Measurements from ENCODE around the gene WDR18.
"Not testable (repeated sequence)": the region's sequence is repeated elsewhere in the genome, so short reads cannot be mapped to it uniquely, and the experiment has no call there.

The WDR18 gene

DNA sequence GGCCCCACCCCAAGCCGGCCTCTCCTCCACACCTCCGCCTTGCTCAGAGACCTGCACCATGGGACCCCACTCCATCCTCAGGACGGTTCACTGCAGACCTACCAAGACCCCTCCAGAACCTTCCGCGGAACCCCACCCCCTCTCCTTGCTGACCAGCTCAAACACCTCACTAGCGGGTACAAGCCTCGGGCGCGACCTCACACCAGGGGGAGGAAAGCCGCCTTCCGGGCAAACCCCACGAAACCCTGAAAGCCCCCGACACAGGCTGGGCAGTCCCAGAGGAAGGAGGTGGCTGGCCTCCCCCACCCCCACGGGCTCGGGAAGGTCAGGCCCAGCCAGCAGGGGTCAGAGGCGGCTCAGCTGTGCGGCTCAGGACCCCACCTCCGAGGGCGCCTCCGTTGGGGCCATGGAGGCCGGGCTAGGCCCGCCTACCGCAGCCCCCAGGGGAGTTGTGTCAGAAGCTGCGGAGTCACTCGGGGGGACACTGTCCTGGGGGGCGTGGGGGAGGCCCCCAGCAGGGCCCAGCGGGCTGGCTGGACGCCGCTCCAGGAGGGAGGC, 25.9 kb downstream of the WDR18 start:
- DNase-seq = no peak

DNA sequence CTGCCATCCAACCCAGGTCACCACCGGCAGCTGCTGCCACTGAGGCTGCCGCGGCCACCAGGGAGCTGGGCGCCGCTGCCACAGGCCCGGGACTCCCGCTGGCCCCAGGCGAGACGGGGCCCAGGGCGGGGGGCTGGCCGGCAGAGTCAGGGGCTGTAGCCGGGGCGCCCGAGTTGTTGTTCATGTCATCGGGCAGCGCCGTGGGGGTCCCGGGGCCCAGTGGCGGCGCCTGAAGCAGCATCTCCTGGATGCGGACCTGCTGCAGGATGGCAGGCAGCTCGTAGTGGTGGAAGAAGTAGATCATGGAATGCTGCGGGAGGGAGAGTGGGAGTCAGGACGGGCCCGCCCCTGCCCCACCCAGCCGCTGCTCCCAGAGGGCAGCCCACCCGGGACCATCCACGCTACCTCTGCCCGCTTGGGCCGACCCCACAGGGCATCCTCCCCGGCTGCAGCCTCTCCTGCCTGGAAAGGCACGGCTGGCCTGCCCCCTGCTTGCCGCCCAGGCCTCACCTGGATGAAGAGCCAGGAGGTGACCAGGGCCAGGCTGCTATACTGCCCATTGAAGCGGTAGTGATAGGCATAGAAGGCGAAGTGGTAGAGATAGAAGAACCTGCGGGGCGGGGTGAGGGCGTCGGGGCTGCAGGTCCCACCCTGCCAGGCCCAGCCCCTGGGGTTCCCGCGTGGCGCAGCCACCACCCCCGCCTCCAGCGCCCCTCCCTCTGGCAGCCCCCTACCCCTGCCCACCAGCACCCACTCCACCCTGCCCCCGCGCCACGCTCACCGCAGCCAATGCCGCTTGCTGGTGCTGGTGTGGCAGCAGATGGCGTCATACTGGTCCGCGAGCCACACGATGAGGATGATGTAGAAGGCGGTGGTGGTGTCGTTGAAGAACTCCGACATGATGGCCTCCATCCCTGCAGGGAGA, 26.7 kb downstream of the WDR18 start:
- DNase-seq = no peak

DNA sequence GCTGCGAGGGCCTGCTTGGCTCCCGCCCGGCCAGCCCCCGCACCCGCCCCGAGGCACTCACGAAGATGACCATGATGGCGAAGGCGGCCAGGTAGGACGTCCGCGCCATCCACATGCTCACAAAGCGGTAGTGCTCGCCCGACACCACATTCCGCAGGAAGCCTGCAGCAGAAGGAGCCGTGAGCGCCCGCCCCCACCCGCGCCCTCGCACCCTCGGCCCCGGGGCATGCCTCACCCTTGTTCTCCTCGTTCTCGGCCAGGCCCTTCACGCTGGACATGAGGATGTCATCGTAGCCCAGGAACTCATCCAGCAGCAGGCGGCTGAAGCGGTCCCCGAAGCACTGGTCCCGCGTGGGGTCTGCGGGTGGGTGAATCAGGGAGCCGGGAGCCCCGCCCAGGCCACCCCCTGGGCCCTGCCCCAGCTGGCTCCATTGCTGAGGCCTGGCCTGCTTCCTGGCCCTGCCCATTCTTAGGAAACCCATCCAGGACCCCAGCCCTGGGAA, 27.7 kb downstream of the WDR18 start:
- no peak for DNase-seq

DNA sequence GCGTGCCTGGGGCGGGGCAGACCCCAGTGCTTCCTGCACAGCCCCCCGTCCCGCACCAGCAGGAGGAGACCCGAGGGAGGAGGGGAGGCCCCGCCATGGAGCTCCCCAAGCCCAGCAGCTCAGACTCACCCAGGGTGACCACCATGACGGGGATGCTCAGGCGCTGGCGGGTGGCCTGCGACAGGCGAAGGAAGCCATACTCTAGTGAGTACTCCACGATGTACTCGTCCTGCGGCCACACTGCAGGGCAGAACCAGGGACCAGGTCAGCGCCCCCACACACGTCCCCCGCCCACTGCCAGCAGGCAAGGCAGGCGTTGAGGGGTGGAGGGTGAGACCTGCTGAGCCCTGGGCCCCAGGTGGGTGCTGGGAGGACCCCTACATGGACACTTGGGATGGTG, 28.2 kb downstream of the WDR18 start:
- no peak for DNase-seq

DNA sequence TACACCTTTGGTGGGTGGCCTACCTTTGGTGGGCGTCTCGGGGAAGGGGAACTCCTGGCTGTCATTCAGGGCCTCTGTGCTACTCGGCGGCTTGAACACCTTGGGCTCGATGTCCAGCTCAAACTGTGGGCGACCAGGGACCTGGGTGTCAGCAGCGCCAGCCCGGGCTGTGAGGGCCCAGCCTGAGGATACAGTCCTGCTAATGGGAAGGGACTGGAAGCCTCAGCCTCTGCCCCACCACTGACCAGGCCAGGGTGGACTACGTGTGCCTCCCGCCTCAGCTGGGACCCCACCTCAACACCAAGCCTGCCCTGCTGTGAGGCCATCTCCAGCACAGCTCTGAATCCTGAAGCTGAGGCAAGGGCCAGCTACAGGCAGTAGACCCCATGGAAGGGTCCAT, 29.1 kb downstream of the WDR18 start:
- no peak for DNase-seq

DNA sequence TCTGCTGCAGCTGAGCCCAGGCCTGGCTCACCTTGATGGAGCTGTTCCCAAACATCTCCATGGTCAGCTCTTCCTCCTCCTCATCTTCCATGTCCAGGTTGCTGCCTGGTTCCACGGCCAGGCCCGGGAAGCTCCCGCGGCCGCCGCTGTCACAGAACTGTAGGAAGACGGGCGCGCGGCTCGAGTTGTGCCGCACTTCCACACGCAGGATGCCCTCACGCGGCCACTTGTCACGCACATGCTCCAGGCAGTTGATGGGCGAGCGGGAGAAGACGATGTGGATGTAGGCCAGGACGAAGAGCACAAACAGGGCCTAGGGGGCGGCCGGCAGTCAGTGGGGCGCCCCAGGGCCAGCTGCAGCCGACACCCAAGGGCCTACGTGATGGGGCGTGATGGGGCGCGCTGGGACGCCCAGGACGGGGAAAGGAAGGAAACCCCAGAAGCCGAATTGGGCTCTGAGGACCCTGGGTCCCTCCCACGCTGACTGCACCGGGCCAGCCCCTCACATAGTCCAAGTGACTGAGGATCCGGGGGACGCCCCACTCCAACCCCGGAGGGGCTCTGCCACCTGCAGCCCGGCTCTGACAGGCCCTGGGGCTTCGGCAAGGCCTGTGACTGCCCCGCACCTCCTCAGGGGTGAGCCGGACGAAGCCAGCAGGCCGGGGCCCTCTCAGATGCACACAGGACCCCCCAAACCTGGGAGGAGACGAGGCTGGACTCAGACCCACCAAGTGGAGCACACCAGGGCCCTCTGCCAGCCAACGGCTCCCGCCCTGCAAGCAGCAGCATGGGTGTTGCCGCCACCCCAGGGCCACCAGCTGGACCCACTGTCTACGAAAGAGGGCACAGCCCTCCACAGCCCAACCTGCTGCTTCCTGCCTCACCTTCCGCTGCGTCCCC, 30.3 kb downstream of the WDR18 start:
- DNase-seq = no peak

DNA sequence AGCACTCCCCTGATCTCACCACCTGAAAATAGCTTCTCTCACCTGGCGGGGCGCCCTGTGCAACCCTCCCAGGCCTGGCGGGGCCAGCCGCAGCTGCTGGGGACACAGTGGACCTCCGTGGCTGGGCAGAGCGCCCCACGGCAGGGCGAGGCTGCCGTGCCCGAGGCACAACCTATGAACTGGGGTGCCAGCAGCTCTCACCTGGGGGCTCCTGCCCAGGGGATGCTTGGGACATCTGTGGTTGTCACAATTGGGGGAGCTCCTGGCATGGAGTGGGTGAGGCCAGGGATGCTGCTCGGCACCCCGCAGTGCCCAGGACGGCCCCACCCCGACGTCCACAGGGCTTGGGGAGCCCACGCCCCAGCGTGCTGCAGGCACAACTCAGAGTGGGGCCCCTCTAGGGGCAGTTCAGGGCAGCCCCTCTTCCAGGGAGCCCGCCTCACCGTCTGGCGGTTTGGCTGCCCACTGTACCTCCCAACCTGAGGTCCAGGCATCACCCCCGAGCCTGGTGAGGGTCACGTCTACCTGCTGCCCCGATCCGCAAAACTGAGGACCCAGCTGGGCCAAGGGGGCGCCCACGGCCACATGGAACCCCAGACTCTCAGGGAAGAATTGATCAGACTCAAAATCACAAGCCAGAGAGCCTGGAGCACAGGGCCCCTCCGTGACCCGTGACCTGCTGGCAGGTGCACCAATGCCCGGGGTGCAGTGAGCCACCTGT, 31.1 kb downstream of the WDR18 start:
- no peak for DNase-seq

DNA sequence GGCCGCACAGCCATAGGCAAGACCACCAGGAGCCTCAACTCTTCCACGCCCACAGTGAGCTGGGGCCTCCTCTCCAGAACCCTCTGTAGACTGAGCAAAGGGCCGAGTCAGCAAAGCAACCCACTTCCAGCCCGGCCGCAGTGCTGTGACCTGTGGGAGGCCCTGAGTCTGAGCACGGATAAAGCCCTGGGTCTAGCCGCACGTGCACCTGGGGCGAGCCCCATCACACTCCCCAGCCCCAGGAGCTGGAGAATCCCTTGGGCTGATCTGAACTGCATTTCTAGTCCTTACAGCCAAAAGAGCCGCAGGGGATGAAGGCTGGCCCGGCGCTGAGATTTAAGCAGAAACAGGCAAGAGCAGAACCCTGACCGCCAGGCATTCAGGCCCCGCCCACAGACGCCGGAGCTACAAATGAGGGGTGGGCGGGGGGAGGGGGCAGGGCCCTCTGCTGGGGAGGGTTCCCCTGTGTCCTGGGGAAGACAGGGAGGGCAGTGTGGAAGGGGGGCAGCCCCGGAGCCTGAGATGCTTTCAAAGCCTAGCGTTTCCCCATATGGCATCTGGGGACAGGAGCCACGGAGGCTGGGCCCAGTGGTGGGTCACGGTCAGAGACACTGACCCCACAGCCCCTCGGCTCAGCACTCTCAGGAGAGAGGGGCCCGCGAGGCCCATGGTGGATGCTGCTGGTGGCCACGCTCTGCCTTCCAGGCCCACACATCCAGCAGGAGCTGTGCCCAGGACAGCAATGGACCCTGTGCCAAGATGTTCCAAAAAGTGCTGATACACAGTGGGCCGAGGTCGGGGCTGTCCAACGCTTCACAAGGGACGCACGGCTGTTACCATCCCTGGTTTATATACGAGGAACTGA, 31.9 kb downstream of the WDR18 start:
- DNase-seq = no peak

DNA sequence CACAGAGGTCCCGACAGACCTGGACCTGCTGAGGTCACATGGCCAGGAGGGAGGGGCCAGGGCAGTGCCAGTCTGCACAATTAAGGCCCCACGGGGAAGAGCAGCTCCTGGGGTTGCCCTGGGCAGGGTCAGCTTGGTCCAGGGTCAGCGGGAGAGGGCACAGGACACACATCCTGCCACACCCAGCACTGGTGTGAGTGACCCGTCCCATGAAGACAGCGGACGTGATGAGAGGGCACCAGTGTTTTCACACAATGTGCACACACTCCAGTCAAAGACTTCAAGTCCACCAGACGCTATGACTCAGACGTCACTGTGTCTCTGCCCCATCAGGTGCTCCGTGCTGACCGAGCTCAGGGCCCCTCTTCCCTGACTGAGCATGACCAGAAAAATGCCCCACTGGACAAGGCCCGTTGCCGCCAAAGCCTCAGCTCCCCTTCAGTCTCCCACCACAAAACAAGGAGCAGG, 32.5 kb downstream of the WDR18 start:
- no peak for DNase-seq

DNA sequence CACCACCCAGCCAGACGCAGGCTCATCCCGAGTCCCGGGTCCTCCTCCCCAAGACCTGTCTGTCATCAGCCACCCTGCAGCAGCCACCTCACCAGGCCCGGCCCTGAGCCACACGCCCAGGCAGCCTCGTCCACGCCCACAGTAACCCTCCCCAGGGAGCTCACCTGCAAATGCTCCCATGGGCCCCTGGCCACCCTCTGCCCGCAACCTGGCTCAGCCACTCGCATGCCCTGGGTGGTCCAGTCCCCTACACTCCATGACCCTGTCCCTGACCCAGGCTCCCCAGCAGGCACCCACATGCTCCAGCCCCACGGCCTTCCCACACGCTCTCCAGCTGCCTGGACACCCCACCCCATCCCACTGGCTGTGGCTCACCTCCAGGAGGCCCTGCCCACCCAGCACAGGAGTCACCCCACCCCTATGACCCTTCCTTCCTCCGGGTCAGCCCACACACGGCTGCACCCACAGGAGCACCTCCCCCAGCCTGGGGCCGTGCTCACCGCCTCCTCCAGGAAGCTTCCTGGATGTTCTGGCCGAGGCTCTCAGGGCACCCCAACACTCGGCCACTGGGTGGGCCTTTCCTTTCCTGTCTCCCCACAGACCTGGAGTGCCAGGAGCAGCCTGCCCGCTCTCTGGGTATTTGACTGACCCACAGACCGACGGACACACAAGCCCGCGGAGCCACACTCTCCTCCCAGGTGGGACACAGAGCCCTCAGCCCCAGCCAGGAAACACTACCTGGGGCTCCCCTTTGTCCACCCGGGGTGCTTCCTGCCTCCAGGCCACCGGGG, 33.2 kb downstream of the WDR18 start:
- no peak for DNase-seq

DNA sequence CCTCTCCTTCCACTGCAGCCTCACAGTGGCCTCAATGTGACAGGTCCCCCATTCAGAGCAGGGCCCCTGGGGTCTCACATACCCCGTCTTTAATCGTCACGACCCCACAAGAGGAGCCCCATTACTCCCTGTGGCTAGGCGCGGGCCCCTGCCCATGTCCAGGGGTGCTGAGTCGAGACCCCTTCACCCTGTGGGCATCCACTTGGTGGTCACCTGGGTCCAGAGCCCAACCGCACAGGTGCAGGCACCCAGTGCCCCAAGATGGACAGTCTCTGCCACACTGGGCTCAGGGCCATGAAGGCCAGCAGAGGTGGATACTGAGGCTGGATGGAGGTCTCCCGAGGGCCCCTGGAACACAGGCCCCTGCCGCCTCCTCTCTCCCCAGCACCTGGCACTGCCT, 33.8 kb downstream of the WDR18 start:
- DNase-seq = no peak

DNA sequence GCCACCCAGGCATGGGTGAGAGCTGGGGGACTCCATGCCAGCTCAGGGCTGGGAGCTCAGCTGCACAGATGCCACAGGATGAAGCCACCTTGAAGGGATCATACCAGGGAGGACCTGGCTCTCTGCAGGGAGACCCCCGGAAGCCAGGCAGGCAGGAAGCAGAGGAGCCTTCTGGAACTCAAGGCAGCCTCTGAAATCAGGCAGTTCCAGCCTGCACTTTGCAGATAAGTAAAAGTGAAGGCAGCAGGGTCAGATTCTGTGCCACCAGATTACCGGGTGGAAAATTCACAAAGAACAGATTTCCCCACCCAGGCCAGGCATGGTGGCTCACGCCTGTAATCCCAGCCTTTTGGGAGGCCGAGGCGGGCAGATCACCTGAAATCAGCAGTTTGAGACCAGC, 34.2 kb downstream of the WDR18 start:
- no peak for DNase-seq

DNA sequence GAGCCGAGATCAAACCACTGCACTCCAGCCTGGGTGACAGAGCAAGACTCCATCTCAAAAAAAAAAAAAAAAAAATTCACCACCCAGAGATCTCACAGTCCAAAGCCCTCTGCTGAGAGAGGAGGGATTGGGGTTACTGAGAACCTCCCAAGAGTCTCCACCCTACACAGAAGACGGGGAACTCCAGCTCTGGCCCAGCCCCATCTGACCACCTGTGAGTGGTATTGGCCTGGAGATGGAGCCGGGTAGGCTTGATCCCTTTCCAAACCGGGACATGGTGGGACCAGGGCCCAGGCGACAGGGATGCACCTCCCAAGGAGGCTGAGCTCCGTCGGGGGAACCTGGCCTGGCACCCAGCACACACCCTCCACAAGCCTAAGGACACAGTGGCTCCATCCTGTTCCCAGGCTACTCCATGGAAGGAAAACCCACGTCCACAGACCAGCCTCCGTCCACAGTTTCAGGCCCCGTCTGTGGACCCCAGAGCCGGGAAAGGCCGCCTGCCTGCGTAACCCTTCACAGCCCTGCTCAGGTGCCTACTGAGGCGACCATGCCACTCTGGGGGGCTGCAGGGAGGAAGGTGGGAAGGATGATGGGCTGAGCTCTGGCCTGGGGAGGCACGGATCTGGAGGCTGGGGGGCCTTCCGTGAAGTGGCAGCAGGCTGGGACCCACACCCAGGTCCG, 34.9 kb downstream of the WDR18 start:
- no peak for DNase-seq

DNA sequence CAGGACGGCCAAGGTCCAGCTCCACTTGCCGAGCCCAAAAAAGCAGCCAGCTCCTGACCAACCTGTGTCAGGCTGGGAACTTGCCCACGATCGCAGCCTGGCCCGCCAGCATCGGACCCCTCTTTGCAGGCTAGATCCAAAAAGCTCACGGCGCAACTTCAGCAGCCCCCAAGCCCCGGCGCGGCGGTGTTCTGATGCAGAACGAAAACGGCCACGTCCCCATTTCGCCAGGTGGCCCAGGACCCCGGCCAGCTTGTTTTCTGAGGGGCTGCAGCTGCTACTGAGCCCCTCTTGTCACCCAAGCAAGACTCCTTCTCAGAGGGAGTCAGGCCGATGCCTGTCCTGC, 35.4 kb downstream of the WDR18 start:
- no peak for DNase-seq

DNA sequence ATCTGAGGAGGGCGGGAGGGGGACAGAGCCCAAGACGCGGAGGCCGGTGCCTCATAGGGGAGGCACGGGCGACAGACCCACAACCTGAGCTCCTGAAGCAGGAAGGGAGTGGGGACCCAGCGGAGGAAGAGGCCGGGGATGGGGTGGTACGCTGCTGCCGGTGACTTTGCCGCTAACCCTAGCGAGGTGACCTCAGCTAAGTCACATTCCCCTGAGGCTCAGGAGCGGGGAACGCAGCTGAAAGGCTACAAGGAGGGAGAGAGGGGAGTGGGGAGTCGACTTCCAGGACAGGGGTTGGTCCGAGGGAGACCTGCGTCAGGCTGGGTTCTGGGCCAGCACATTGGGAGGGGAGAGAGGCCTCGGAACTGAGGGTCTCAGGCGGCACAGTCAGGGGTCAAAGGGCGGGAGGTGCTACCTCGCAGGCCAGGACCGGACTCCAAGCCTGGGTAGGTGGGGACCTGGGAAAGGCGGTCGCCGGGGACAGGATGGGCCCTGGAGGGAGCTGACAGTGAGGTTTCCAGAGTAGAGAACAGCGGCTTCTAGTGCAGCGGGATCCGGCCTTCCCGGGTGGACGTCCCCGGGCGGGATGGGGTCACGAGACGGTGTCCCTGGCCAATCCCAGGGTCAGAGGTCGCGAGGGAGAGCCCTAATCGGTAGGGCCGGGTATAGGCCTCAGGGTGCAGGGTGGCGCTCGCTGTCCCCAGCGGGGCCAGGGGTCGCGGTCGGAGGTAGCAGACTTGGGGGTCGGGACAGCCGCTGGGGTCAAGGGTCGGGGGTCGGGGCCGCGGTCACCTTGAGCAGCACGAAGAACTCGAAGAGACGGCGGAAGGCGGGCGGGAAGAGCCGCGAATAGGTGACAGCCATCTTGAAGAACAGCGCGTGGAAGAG, 36.1 kb downstream of the WDR18 start:
- DNase-seq = no peak

DNA sequence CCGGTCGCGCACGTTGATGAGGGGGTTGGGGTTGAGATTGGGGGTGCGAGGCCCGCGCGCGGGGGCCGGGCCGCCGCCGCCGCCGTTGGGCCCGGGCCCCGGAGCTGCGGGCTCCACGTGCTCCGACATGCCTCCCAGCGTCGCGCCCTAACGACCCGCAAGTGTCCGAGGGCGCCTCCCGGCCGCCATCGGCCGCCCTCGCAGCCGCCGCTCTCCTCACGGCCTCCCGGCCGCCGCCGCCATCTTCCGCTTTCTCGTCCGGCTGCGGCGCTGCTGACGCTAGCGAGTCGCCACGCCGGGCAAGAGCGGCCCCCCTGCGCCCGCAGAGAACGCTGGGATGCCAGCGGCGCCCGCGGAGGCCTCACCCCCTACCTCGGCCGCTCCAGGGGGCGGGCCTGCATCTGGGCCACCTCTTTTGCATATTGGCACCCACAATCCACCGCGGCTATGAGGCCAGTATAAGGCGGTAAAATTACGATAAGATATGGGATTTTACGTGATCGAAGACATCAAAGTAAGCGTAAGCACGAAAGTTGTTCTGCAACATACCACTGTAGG, 36.8 kb downstream of the WDR18 start, which contains the start of gene TMEM259:
Gene TMEM259, minus strand, starts transcription at position 256 of the 558 bp plus-strand sequence. Its CDS starts 127 bp downstream, at position 129.
- peak; percentile 93 for DNase-seq

DNA sequence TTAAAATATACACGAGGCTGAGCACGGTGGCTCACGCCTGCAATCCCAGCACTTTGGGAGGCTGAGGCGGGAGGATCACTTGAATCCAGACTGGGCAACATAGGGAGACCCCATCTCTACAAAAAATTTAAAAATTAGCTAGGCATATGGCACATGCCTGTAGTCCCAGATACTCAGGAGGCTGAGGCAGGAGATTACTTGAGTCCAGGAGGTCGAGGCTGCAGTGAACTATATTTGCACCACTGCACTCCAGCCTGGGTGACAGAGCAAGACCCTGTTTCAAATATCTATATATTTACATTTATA, 39.7 kb downstream of the WDR18 start:
- not testable (repeated sequence) for DNase-seq

DNA sequence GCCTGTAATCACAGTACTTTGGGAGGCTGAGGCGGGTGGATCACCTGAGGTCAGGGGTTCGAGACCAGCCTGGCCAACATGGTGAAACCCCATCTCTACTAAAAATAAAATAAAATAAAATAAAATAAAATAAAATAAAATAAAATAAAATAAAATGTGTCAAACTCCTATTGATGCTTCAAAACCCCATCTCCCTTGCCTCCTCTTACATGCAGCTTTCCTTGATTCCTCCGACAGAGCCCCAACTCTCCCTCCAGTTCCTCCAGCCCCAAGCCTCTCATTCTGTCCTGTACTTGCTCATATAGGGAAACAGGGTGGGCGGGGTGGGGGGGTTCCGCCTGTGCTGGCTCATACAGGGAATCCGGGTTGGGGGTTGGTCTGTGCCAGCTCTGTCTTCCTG, 40.9 kb downstream of the WDR18 start:
- DNase-seq = not testable (repeated sequence)

Measured in amniotic stem cell (primary cell).